Left ventricle myocardium superior (tissue), 1 donor: ENCODE results near the gene BRD3. TPM values are rescaled to one million over a fixed set of nuclear protein-coding genes. Genes with fewer than 3 reads are reported as not detected.

ENCODE experiments used
- ATAC-seq: fragments of 200-7000 bp; cut with Tn5 transposase; one replicate; pipeline ENCODE4 v1.9.1; 2020; ENCODE audit warnings: mild to moderate bottlenecking, moderate library complexity
- DNase-seq: peaks from one replicate; pipeline ENCODE4 v3.0.0-alpha.2; 2020
- intact Hi-C: fragments of 100-400 bp; cut with micrococcal nuclease; formaldehyde crosslinking; loops from one replicate; pipeline ENCODE4 v1.11.0; 2022
- total RNA-seq: library from RNA; stranded (reverse); fragmentation: NEBNext Ultra II Directional; extraction: Animal tissue kit (Norgen Biotek cat#: 25700); gene quantifications from one replicate; pipeline ENCODE4 v1.2.1, GENCODE V29; 2021
- donor health status: DM: no; HTN: yes; CAD: no; lungs with severe emphysema.

The BRD3 gene
- total RNA-seq, 1 donor from 2014 or later, result 28.7 TPM

- ATAC-seq (no peak), DNase-seq (peak; percentile 24)
- intact Hi-C loops, result no loop called here
Observed at GRCh38 chr9:133987446-133987788, 80.4 kb downstream of the BRD3 start.

GRCh38 chr9:133986774-133987445, 80.9 kb downstream of the BRD3 start:
- ATAC-seq (no peak), DNase-seq (peak; percentile 17)
- intact Hi-C loops, result no loop called here

GRCh38 chr9:133986061-133986460, 81.8 kb downstream of the BRD3 start:
- DNase-seq (no peak), ATAC-seq (no peak)
- intact Hi-C loops, result no loop called here

DNA sequence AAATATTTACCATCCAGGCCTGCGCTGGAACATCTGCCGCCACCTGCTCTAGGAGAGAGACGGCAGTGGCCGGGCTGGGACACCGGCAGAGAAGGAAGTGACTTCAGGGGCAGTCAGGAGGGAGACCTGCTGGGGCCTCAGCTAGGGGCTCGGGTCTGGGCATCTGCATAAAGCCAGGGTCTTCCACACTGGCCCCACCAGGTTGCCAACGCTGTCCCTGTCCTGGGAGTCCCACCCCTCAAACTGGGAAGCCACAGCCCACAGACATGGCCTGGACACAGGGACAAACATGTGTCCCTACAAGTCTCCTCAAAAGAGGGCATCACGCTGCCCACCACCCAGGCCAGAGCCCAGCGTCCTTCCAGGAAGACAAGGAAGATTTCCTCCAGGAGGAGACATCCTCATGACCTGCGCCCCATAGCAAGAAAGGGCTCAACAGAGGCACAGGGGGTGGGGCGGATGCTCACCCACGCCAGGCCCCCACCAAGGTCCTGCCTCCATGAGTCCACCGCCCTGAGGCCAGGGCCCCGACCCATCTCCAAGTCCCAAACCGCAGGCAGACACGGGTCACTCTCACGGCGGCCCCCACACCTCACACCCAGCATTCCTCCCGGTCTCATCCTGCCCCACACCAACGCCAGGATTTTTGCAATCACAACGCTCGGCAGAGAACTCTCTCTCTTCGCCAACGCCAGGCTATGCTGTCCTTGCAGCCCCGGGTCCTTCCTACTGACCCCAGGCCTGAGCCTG, 84.7 kb downstream of the BRD3 start:
- ATAC-seq (no peak), DNase-seq (peak; percentile 25)
- intact Hi-C loops, result no loop called here

DNA sequence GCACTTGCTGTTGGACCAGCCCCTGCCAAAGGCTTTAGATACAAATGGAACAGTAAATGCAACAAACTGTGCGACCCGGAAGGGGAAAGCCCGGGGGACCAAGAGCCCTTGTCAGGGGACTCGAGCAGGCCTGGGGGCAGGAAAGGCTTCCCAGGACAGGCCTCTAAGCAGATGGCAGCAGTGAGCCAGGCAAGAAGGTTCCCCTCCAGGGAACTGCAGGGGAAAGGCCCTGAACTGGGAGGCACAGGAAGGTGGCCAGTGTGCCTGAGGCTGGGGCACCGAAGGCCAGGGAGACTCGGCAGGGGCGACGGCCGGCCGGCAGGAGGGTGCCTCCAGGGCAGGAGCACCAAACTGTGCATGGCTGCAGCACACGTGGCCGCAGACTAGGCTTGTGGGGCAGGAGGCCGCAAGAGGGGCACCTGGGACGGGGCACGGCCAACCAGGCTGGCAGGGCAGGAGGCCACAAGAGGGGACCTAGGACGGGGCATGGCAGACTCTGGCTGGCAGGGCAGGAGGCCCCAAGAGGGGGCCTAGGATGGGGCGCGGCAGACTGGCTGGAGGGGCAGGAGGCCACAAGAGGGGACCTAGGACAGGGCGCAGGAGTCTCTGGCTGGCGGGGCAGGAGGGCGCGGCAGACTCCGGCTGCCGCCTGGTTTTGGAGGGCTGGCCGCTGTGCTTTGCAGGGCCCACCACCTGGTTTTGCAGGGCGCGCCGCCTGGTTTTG, 85.7 kb downstream of the BRD3 start:
- ATAC-seq, result no peak
- peak; percentile 31 for DNase-seq
- intact Hi-C loops, result no loop called here

- DNase-seq (no peak), ATAC-seq (no peak)
- intact Hi-C loops, result no loop called here
Observed at GRCh38 chr9:133981589-133981957, 86.3 kb downstream of the BRD3 start.

DNA sequence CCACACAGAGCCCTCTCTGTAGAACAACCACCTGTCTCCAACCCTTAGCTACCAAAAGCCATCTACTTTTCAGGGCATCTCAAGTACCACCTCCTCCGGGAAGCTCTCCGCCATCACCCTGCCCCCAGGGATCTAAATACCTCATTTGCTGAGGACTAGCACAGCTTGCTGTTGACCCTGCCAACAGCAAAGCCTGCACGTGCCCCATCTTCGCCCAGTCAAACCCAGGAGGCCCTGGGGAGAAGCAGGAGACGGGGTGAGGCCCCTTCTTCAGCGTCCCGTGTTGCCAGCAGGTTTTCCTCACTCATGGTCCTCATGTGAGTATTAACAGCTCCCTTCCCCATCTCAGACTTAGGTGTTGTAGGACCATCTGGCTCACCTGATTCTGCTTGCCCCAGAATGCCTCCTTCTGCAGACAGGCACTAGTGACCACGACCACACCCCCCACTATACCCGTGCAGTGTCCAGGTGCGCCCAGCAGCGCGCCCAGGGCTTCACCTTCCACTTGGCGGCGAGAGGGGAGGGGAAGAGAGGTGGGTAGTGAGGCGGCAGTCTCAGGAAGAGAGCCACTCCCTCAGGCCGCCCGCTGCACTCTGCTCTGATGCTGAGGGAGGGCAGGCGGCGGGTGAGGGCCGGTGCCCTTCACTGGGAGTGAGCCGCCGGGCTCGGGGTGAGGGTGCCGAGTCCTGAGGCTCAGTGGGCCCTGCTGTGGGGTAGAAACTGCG, 86.8 kb downstream of the BRD3 start:
- peak; percentile 19 for DNase-seq
- ATAC-seq, result no peak
- intact Hi-C loops, result no loop called here

Other genes with a start within 250 kb of the BRD3 start
- gene VAV2, start 75.7 kb downstream of the BRD3 start, total RNA-seq, result 6.1 TPM
- 4.7 TPM for gene BRD3OS, start 42.5 kb downstream of the BRD3 start, total RNA-seq
- gene WDR5, start 68.1 kb upstream of the BRD3 start, total RNA-seq, result 19.6 TPM
- 94.3 TPM for gene RNU6ATAC, start 96.5 kb upstream of the BRD3 start, total RNA-seq